HG02884 (cell line): ENCODE data around the gene SLC16A2.
"Not testable (repeated sequence)": the region's sequence is repeated elsewhere in the genome, so short reads cannot be mapped to it uniquely, and the experiment has no call there.

ENCODE experiments used
- ATAC-seq: cut with Tn5 transposase; IDR thresholded peaks from one replicate; pipeline ENCODE4 v1.9.1; 2021; ENCODE audit warnings: mild to moderate bottlenecking, moderate library complexity; ENCODE audit not compliant: unreplicated experiment

Gene SLC16A2

GRCh38 chrX:74445099-74445498 lies 23.8 kb downstream of the SLC16A2 start:
- no peak for ATAC-seq

GRCh38 chrX:74446876-74447275 lies 25.6 kb downstream of the SLC16A2 start:
- ATAC-seq = no peak

- no peak for ATAC-seq
These were observed 27.4 kb downstream of the SLC16A2 start for GRCh38 chrX:74448669-74449068.

GRCh38 chrX:74449322-74449936 lies 28.1 kb downstream of the SLC16A2 start:
- no peak for ATAC-seq

GRCh38 chrX:74449937-74450330 lies 28.6 kb downstream of the SLC16A2 start:
- ATAC-seq = no peak

- no peak for ATAC-seq
These were observed 29.6 kb downstream of the SLC16A2 start for GRCh38 chrX:74450803-74451449.

GRCh38 chrX:74451450-74452198 lies 30.3 kb downstream of the SLC16A2 start:
- no peak for ATAC-seq

GRCh38 chrX:74452199-74452481 lies 30.8 kb downstream of the SLC16A2 start:
- no peak for ATAC-seq

- ATAC-seq = no peak
These were observed 31.9 kb downstream of the SLC16A2 start for GRCh38 chrX:74453178-74453577.

GRCh38 chrX:74454233-74454632 lies 32.9 kb downstream of the SLC16A2 start:
- not testable (repeated sequence) for ATAC-seq

- no peak for ATAC-seq
These were observed 37.4 kb downstream of the SLC16A2 start for GRCh38 chrX:74458736-74459135.

GRCh38 chrX:74461384-74461783 lies 40.1 kb downstream of the SLC16A2 start:
- ATAC-seq = no peak

- no peak for ATAC-seq
These were observed 43.4 kb downstream of the SLC16A2 start for GRCh38 chrX:74464722-74465121.

- no peak for ATAC-seq
These were observed 44.1 kb downstream of the SLC16A2 start for GRCh38 chrX:74465424-74465823.

GRCh38 chrX:74467656-74468055 lies 46.4 kb downstream of the SLC16A2 start:
- no peak for ATAC-seq

- not testable (repeated sequence) for ATAC-seq
These were observed 51.8 kb downstream of the SLC16A2 start for GRCh38 chrX:74473116-74473515.

- ATAC-seq = no peak
These were observed 69.0 kb downstream of the SLC16A2 start for GRCh38 chrX:74490247-74490646.

- ATAC-seq = no peak
These were observed 71.5 kb downstream of the SLC16A2 start for GRCh38 chrX:74492720-74493201.

GRCh38 chrX:74493806-74494205 lies 72.5 kb downstream of the SLC16A2 start:
- ATAC-seq = no peak

- no peak for ATAC-seq
These were observed 77.6 kb downstream of the SLC16A2 start for GRCh38 chrX:74498924-74499323.

GRCh38 chrX:74500067-74500466 lies 78.8 kb downstream of the SLC16A2 start:
- no peak for ATAC-seq

GRCh38 chrX:74500555-74500954 lies 79.3 kb downstream of the SLC16A2 start:
- no peak for ATAC-seq
